SK-N-SH treated with all-trans-retinoic acid at 6 μM for 48 hours (cell line): ENCODE measurements around the gene LMNTD2.

Experiments used
- ARNTL ChIP-seq: fragments of 450-650 bp; formaldehyde crosslinking; IDR thresholded peaks from 2 replicates; pipeline ENCODE4 v1.5.0; 2020; ENCODE audit warnings: low read depth, mild to moderate bottlenecking, moderate library complexity, borderline replicate concordance
- CSDC2 ChIP-seq: fragments of 250-450 bp; sonication (Bioruptor Pico); IDR thresholded peaks from 2 replicates; pipeline ENCODE4 v1.5.0; 2020; ENCODE audit warnings: mild to moderate bottlenecking, moderate library complexity
- PPARA ChIP-seq: fragments of 250-450 bp; sonication (Bioruptor Pico); IDR thresholded peaks from 2 replicates; pipeline ENCODE4 v1.5.0; 2020; ENCODE audit warnings: mild to moderate bottlenecking, borderline replicate concordance
- RARB ChIP-seq: fragments of 250-450 bp; sonication (Bioruptor Pico); IDR thresholded peaks from 2 replicates; pipeline ENCODE4 v1.8.0; 2021; ENCODE audit warnings: mild to moderate bottlenecking, moderate library complexity
- ZFP3 ChIP-seq: fragments of 250-450 bp; sonication (Bioruptor Pico); IDR thresholded peaks from 2 replicates; pipeline ENCODE4 v1.5.0; 2020; ENCODE audit warnings: mild to moderate bottlenecking, moderate library complexity
- ZFP30 ChIP-seq: fragments of 450-650 bp; formaldehyde crosslinking; IDR thresholded peaks from 2 replicates; pipeline ENCODE4 v1.5.0; 2022; ENCODE audit warnings: mild to moderate bottlenecking, moderate library complexity
- TF ChIP-seq, protein P1 (sequence below): fragments of 250-450 bp; sonication (Bioruptor Pico); IDR thresholded peaks from 2 replicates; pipeline ENCODE4 v1.5.1; 2020; ENCODE audit warnings: low read depth, mild to moderate bottlenecking, moderate library complexity
- TF ChIP-seq, protein P2 (sequence below): fragments of 250-450 bp; sonication (Bioruptor Pico); IDR thresholded peaks from 2 replicates; pipeline ENCODE4 v1.8.0; 2020; ENCODE audit warnings: mild to moderate bottlenecking, moderate library complexity, borderline replicate concordance

DNA sequence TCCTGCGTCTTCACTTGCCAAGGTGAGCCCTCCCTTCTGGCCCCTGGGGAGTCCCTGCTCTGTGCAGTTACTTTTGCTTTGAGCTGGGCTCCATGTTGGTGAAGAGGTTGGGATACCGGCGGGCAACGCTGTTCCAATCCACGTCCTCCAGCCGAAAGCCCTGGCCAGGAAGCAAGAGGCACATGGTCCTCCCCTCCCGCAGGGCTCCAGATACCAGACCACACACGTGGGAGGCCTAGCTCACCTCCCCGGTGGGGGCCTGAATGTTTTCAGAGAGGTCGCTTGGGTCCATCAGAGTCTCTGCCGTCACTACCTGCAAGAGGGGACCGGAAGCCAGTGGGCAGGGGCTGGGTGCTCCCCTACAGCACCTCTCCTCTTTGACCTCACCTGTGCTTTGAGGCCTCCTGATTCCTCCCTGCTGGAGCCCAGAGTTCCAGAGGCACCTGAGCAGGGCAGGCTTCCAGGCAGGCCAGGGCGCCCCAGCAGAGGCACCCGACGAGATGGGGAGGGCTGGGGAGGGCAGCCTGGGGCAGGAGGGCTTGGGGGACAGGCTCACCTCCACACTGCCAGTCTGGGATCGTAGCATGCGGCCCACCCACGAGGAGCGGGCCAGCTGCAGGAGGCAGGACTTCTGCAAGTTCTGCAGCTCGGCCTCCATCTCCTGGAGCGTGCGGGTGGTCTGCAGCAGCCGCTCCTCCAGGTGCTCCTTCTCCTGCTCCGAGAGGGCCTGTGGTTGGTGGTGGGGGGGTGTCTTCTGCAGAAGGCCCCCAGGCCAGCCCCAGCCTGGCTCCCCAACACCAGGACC is 3.0 kb downstream of the LMNTD2 start:
- TF ChIP-seq CSDC2 (no peak), RARB (CRISPR knock-in tag) (no peak), PPARA (CRISPR knock-in tag) (no peak), ZFP3 (CRISPR knock-in tag) (no peak), ZFP30 (CRISPR knock-in tag) (no peak), ARNTL (CRISPR knock-in tag) (no peak)
- TF ChIP-seq, protein P1, sequence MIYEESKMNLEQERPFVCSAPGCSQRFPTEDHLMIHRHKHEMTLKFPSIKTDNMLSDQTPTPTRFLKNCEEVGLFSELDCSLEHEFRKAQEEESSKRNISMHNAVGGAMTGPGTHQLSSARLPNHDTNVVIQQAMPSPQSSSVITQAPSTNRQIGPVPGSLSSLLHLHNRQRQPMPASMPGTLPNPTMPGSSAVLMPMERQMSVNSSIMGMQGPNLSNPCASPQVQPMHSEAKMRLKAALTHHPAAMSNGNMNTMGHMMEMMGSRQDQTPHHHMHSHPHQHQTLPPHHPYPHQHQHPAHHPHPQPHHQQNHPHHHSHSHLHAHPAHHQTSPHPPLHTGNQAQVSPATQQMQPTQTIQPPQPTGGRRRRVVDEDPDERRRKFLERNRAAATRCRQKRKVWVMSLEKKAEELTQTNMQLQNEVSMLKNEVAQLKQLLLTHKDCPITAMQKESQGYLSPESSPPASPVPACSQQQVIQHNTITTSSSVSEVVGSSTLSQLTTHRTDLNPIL (CRISPR knock-in tag) = no peak
- TF ChIP-seq, protein P2, sequence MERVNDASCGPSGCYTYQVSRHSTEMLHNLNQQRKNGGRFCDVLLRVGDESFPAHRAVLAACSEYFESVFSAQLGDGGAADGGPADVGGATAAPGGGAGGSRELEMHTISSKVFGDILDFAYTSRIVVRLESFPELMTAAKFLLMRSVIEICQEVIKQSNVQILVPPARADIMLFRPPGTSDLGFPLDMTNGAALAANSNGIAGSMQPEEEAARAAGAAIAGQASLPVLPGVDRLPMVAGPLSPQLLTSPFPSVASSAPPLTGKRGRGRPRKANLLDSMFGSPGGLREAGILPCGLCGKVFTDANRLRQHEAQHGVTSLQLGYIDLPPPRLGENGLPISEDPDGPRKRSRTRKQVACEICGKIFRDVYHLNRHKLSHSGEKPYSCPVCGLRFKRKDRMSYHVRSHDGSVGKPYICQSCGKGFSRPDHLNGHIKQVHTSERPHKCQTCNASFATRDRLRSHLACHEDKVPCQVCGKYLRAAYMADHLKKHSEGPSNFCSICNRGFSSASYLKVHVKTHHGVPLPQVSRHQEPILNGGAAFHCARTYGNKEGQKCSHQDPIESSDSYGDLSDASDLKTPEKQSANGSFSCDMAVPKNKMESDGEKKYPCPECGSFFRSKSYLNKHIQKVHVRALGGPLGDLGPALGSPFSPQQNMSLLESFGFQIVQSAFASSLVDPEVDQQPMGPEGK (CRISPR knock-in tag) = no peak
